ENCODE results near the gene P4HA2. TPM values are rescaled to one million over a fixed set of nuclear protein-coding genes. Genes with fewer than 3 reads are reported as not detected.

P4HA2 gene
- total and polyA plus RNA-seq, 9 of the 15 experiments (the other 6 are each of a cell fraction or from before 2014, with no cell fraction given) = 9.6 to 50.0 (median 12.7) TPM

- TF ChIP-seq ZFP91 (CRISPR knock-in tag; IDR thresholded peaks at IDR 0.05) (no peak), CREB5 (CRISPR knock-in tag; IDR thresholded peaks at IDR 0.05) (no peak), NR2F6 (CRISPR knock-in tag; IDR thresholded peaks at IDR 0.05) (no peak), MLLT1 (IDR thresholded peaks at IDR 0.05) (no peak), MEF2D (tag; conservative IDR thresholded peaks at IDR 0.05; ENCODE audit: low read depth) (no peak; the same call in 1 of the 2 replicates), NFE2L1 (tag; IDR thresholded peaks at IDR 0.05; ENCODE audit: borderline replicate concordance, low read depth) (no peak), GTF2E2 (tag; IDR thresholded peaks at IDR 0.05) (peak; percentile 89), SMAD3 (CRISPR knock-in tag; conservative IDR thresholded peaks at IDR 0.05) (no peak), COPS2 (conservative IDR thresholded peaks at IDR 0.05) (no peak), RCOR1 (IDR thresholded peaks at IDR 0.05; ENCODE audit: borderline replicate concordance in 1 of 2, low read depth in 2 of 2, low read length in 2 of 2) (peak in 1 of 2 experiments; percentile 67; a peak in 1 of 4 replicates), SOX6 (IDR thresholded peaks at IDR 0.05) (peak; percentile 61; the same call in 1 of the 2 replicates), SIRT6 (IDR thresholded peaks at IDR 0.05; ENCODE audit: low read depth, low read length) (no peak), HIVEP1 (CRISPR knock-in tag; IDR thresholded peaks at IDR 0.05) (no peak), PURB (CRISPR knock-in tag; IDR thresholded peaks at IDR 0.05; ENCODE audit: low read depth) (no peak), XRCC5 (IDR thresholded peaks at IDR 0.05; ENCODE audit: low read depth, low read length) (0 out of 2 replicates have a peak, but pooled peaks have one; percentile 22), FIP1L1 (IDR thresholded peaks at IDR 0.05; ENCODE audit: low read depth, low read length, poor library complexity, severe bottlenecking) (no peak), ZNF398 (CRISPR knock-in tag; IDR thresholded peaks at IDR 0.05) (no peak), PRDM10 (IDR thresholded peaks at IDR 0.05; ENCODE audit: partially characterized antibody) (no peak), TAF7 (tag; IDR thresholded peaks at IDR 0.05) (no peak)
These were observed 49.9 kb downstream of the P4HA2 start (continued) for GRCh38 chr5:132177691-132178149.

All from K562 (cell line).